HG03571 (cell line): ENCODE data around the gene UBP1.
A peak's percentile ranks its signal among the peaks of the same experiment; 100 is the strongest.
"Not testable (repeated sequence)": the region's sequence is repeated elsewhere in the genome, so short reads cannot be mapped to it uniquely, and the experiment has no call there.

Source experiments
- ATAC-seq: cut with Tn5 transposase; IDR thresholded peaks from one replicate; pipeline ENCODE4 v1.9.1; 2021; ENCODE audit not compliant: unreplicated experiment

The UBP1 gene

GRCh38 chr3:33440328-33441224, at the start of gene UBP1:
UBP1 (minus strand) TSS chr3:33440405; CDS start chr3:33439848, 557 bp downstream.
- peak; percentile 86 for ATAC-seq

GRCh38 chr3:33488683-33489082, 48.5 kb upstream of the UBP1 start:
- no peak for ATAC-seq

GRCh38 chr3:33488246-33488645, 48.0 kb upstream of the UBP1 start:
- ATAC-seq = no peak

GRCh38 chr3:33482111-33482521, 41.9 kb upstream of the UBP1 start:
- ATAC-seq = no peak

GRCh38 chr3:33474896-33475295, 34.7 kb upstream of the UBP1 start:
- no peak for ATAC-seq

GRCh38 chr3:33473813-33474212, 33.6 kb upstream of the UBP1 start:
- no peak for ATAC-seq

GRCh38 chr3:33467786-33468185, 27.6 kb upstream of the UBP1 start:
- no peak for ATAC-seq

GRCh38 chr3:33461097-33461496, 20.9 kb upstream of the UBP1 start:
- no peak for ATAC-seq

- not testable (repeated sequence) for ATAC-seq
Measured at GRCh38 chr3:33459577-33459976, 19.4 kb upstream of the UBP1 start.

GRCh38 chr3:33458446-33458845, 18.2 kb upstream of the UBP1 start:
- no peak for ATAC-seq

GRCh38 chr3:33456756-33457155, 16.6 kb upstream of the UBP1 start:
- no peak for ATAC-seq

- no peak for ATAC-seq
Measured at GRCh38 chr3:33453331-33453761, 13.1 kb upstream of the UBP1 start.

GRCh38 chr3:33451994-33452393, 11.8 kb upstream of the UBP1 start:
- not testable (repeated sequence) for ATAC-seq

- no peak for ATAC-seq
Measured at GRCh38 chr3:33447958-33448357, 7.8 kb upstream of the UBP1 start.

- ATAC-seq = not testable (repeated sequence)
Measured at GRCh38 chr3:33447256-33447625, 7.0 kb upstream of the UBP1 start.

- no peak for ATAC-seq
Measured at GRCh38 chr3:33442190-33442589, 2.0 kb upstream of the UBP1 start.

- peak; percentile 3 for ATAC-seq
Measured at GRCh38 chr3:33441225-33441976, 1.2 kb upstream of the UBP1 start.

- ATAC-seq = peak; percentile 16
Measured at GRCh38 chr3:33439546-33440327, 468 bp downstream of the UBP1 start.

- no peak for ATAC-seq
Measured at GRCh38 chr3:33438881-33439545, 1.2 kb downstream of the UBP1 start.

- no peak for ATAC-seq
Measured at GRCh38 chr3:33438284-33438668, 1.9 kb downstream of the UBP1 start.
